ENCODE measurements around the gene UBL4A. TPM values are rescaled to one million over a fixed set of nuclear protein-coding genes. Genes with fewer than 3 reads are reported as not detected.

UBL4A gene
- total RNA-seq, 1 experiment from 2014 or later, result 37.4 TPM

- DNase-seq (ENCODE audit: low read depth, low spot score), result no peak
- Histone ChIP-seq H3K27me3 (ENCODE audit: insufficient read depth, low read length) (no peaks in the 10 kb centered on the region), H3K4me1 (ENCODE audit: control insufficient read depth in 1 of 2, insufficient read depth in 2 of 2, low read length in 2 of 2) (peaks cover 0 to 5% of the 10 kb centered on the region in 2 experiments; a peak in 1 of 4 replicates), H3K79me2 (ENCODE audit: insufficient read depth, low read length) (no peaks in the 10 kb centered on the region), H3K27ac (ENCODE audit: low read depth, low read length) (no peak overlapping the region), H3K4me3 (replicated peaks in 1 of 2; ENCODE audit: low read depth in 1 of 2, low read length in 2 of 2) (no peak overlapping the region), H3K9ac (ENCODE audit: low read length) (no peak overlapping the region), H3K9me3 (ENCODE audit: control insufficient read depth in 1 of 2, insufficient read depth in 1 of 2, low read depth in 1 of 2, low read length in 2 of 2) (no peaks in the 10 kb centered on the region), H4K20me1 (ENCODE audit: insufficient read depth) (no peaks in the 10 kb centered on the region), H3K9me2 (ENCODE audit: insufficient read depth) (no peaks in the 10 kb centered on the region), H2AFZ (ENCODE audit: low read depth, low read length, poor library complexity, severe bottlenecking) (no peak overlapping the region), H3K36me3 (ENCODE audit: control insufficient read depth in 1 of 2, insufficient read depth in 2 of 2, low read length in 2 of 2) (no peaks in the 10 kb centered on the region), H3K4me2 (ENCODE audit: low read length) (no peak overlapping the region)
- TF ChIP-seq CEBPB (IDR thresholded peaks at IDR 0.05; ENCODE audit: low read depth) (no peak), EGR1 (IDR thresholded peaks at IDR 0.05; ENCODE audit: low read depth) (no peak), SRF (IDR thresholded peaks at IDR 0.05; ENCODE audit: low read depth) (no peak), YY1 (IDR thresholded peaks at IDR 0.05; ENCODE audit: extremely low read depth, insufficient replicate concordance, low read depth, low read length) (no peak), ZBTB33 (IDR thresholded peaks at IDR 0.05; ENCODE audit: extremely low read depth, insufficient replicate concordance, low read length) (no peak), EZH2phosphoT487 (IDR thresholded peaks at IDR 0.05; ENCODE audit: borderline replicate concordance) (no peak), SP1 (IDR thresholded peaks at IDR 0.05; ENCODE audit: low read depth) (no peak), SIN3A (IDR thresholded peaks at IDR 0.05; ENCODE audit: low read depth) (no peak), RAD21 (IDR thresholded peaks at IDR 0.05; ENCODE audit: low read depth) (no peak), POLR2AphosphoS5 (IDR thresholded peaks at IDR 0.05; ENCODE audit: low read depth, low read length) (no peak)
- TF ChIP-seq, protein P1, sequence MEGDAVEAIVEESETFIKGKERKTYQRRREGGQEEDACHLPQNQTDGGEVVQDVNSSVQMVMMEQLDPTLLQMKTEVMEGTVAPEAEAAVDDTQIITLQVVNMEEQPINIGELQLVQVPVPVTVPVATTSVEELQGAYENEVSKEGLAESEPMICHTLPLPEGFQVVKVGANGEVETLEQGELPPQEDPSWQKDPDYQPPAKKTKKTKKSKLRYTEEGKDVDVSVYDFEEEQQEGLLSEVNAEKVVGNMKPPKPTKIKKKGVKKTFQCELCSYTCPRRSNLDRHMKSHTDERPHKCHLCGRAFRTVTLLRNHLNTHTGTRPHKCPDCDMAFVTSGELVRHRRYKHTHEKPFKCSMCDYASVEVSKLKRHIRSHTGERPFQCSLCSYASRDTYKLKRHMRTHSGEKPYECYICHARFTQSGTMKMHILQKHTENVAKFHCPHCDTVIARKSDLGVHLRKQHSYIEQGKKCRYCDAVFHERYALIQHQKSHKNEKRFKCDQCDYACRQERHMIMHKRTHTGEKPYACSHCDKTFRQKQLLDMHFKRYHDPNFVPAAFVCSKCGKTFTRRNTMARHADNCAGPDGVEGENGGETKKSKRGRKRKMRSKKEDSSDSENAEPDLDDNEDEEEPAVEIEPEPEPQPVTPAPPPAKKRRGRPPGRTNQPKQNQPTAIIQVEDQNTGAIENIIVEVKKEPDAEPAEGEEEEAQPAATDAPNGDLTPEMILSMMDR (IDR thresholded peaks at IDR 0.05 in 2 of 3, conservative IDR thresholded peaks at IDR 0.05 in 1 of 3; ENCODE audit: borderline replicate concordance in 1 of 3, insufficient read depth in 1 of 3, low read depth in 2 of 3, low read length in 2 of 3), result no peak
- TF ChIP-seq, protein P2, sequence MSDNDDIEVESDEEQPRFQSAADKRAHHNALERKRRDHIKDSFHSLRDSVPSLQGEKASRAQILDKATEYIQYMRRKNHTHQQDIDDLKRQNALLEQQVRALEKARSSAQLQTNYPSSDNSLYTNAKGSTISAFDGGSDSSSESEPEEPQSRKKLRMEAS (IDR thresholded peaks at IDR 0.05), result no peak
- RAD21 ChIA-PET (ENCODE audit: low non-redundant PET in 1 of 2, low total read pairs in 2 of 2, uncharacterized antibody in 2 of 2, unreplicated experiment in 2 of 2), result no interaction called here
- intact Hi-C loops (cut with micrococcal nuclease), result no loop called here
- POLR2A ChIA-PET, result no interaction called here
- CTCF ChIA-PET, result no interaction called here
- no peak for ATAC-seq
- BruUV-seq (replicated peaks), result no TSS peak
Observed at GRCh38 chrX:154506483-154507332, 20.3 kb upstream of the UBL4A start.
